Measurements from ENCODE around the gene MACROD2. TPM values are rescaled to one million over a fixed set of nuclear protein-coding genes. Genes with fewer than 3 reads are reported as not detected.

MACROD2 gene
- total and polyA plus RNA-seq, 4 donors, result 13.0 to 67.1 (median 20.7) TPM

GRCh38 chr20:15476781-15477180, 1481.5 kb downstream of the MACROD2 start:
- DNase-seq (no peak), ATAC-seq (ENCODE audit: insufficient read depth, low FRiP score) (no peak)
- H3K9me3 ChIP-seq (ENCODE audit: control insufficient read depth in 4 of 4, insufficient read depth in 3 of 4, low read length in 3 of 4), result no peaks in the 10 kb centered on the region
- H3K36me3 ChIP-seq (ENCODE audit: control insufficient read depth in 4 of 4, insufficient read depth in 4 of 4, low read length in 4 of 4), result no peaks in the 10 kb centered on the region
- TF ChIP-seq CTCF (IDR thresholded peaks at IDR 0.05; ENCODE audit: control extremely low read depth, extremely low read depth), result no peak
- 87 to 93% methylated on average over 5 of the region's 5 CpGs for WGBS, 2 donors
- no peak overlapping the region for H3K27ac ChIP-seq (ENCODE audit: low read depth in 1 of 2, low read length in 1 of 2)
- H3K27me3 ChIP-seq (ENCODE audit: control insufficient read depth in 3 of 3, insufficient read depth in 3 of 3, low read length in 2 of 3), result no peaks in the 10 kb centered on the region
- H3K4me3 ChIP-seq, result no peak overlapping the region
- H3K9ac ChIP-seq (ENCODE audit: insufficient read depth in 1 of 2, low read length in 2 of 2), result no peak overlapping the region
- peaks cover 0 to 5% (median 0%) of the 10 kb centered on the region in 5 donors for H3K4me1 ChIP-seq (ENCODE audit: control insufficient read depth in 5 of 5, insufficient read depth in 5 of 5, low read length in 5 of 5)

- no peak overlapping the region for H3K27ac ChIP-seq (ENCODE audit: low read depth in 1 of 2, low read length in 1 of 2)
- H3K36me3 ChIP-seq (ENCODE audit: control insufficient read depth in 4 of 4, insufficient read depth in 4 of 4, low read length in 4 of 4), result no peaks in the 10 kb centered on the region
- H3K4me3 ChIP-seq, result no peak overlapping the region
- no peak overlapping the region for H3K9ac ChIP-seq (ENCODE audit: insufficient read depth in 1 of 2, low read length in 2 of 2)
- no peaks in the 10 kb centered on the region for H3K9me3 ChIP-seq (ENCODE audit: control insufficient read depth in 4 of 4, insufficient read depth in 3 of 4, low read length in 3 of 4)
- H3K27me3 ChIP-seq (ENCODE audit: control insufficient read depth in 3 of 3, insufficient read depth in 3 of 3, low read length in 2 of 3), result no peaks in the 10 kb centered on the region
- H3K4me1 ChIP-seq (ENCODE audit: control insufficient read depth in 5 of 5, insufficient read depth in 5 of 5, low read length in 5 of 5), result no peaks in the 10 kb centered on the region
- WGBS, 2 donors, result 72 to 74% methylated on average over 3 of the region's 3 CpGs
- ATAC-seq (ENCODE audit: insufficient read depth, low FRiP score) (no peak), DNase-seq (no peak)
- no peak for TF ChIP-seq CTCF (IDR thresholded peaks at IDR 0.05; ENCODE audit: control extremely low read depth, extremely low read depth)
Measured at GRCh38 chr20:15482525-15482924, 1487.2 kb downstream of the MACROD2 start.

DNA sequence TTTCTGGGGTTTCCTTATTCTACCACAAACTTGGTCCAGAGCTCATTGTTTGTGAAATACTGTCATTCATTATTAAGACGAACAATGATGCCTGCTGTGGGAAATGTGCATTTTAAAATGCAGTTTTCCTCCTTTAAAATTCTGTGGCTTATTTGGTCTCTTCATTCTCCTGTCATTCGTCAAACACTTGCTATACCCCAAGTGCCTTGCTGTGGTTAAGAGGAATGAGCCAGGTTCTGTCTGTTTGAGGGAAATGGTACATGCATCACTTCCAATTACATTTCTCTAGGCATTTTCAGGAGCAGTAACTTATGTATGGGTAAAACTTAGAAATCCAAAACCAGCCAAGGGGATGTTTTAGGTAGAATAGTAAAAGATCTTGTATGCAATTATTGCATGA, 1490.2 kb downstream of the MACROD2 start:
- TF ChIP-seq CTCF (IDR thresholded peaks at IDR 0.05; ENCODE audit: control extremely low read depth, extremely low read depth), result no peak
- H3K27ac ChIP-seq (ENCODE audit: low read depth in 1 of 2, low read length in 1 of 2), result no peak overlapping the region
- H3K36me3 ChIP-seq (ENCODE audit: control insufficient read depth in 4 of 4, insufficient read depth in 4 of 4, low read length in 4 of 4), result no peaks in the 10 kb centered on the region
- no peaks in the 10 kb centered on the region for H3K9me3 ChIP-seq (ENCODE audit: control insufficient read depth in 4 of 4, insufficient read depth in 3 of 4, low read length in 3 of 4)
- WGBS, 2 donors, result 67 to 72% methylated on average over 2 of the region's 2 CpGs
- DNase-seq (no peak), ATAC-seq (ENCODE audit: insufficient read depth, low FRiP score) (no peak)
- H3K4me3 ChIP-seq, result no peak overlapping the region
- H3K9ac ChIP-seq (ENCODE audit: insufficient read depth in 1 of 2, low read length in 2 of 2), result no peak overlapping the region
- H3K4me1 ChIP-seq (ENCODE audit: control insufficient read depth in 5 of 5, insufficient read depth in 5 of 5, low read length in 5 of 5), result no peaks in the 10 kb centered on the region
- H3K27me3 ChIP-seq (ENCODE audit: control insufficient read depth in 3 of 3, insufficient read depth in 3 of 3, low read length in 2 of 3), result no peaks in the 10 kb centered on the region

DNA sequence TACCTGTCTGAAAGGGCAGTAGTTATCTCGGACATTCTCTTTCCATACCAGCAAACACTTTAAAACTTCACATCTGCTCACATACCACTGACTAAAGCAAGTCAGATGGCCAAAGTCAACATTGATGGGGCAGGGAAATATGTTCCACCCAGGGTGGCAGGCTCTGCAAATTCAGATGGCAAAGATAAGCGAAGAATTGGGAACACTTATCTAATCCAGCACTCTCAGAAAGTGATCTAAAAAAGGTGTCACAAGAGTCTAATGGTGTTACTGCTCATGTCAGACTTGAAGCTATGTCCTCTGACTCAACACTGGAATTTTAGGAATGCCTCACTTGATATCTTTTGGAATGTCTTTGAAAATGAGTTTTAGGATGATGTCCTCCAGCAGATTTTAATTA, 1491.7 kb downstream of the MACROD2 start:
- ATAC-seq (ENCODE audit: insufficient read depth, low FRiP score), result no peak
- H3K36me3 ChIP-seq (ENCODE audit: control insufficient read depth in 4 of 4, insufficient read depth in 4 of 4, low read length in 4 of 4), result no peaks in the 10 kb centered on the region
- no peak for TF ChIP-seq CTCF (IDR thresholded peaks at IDR 0.05; ENCODE audit: control extremely low read depth, extremely low read depth)

More for the DNA sequence above, 1491.7 kb downstream of the MACROD2 start:
- Histone ChIP-seq H3K27me3 (ENCODE audit: control insufficient read depth in 3 of 3, insufficient read depth in 3 of 3, low read length in 2 of 3) (no peaks in the 10 kb centered on the region), H3K27ac (ENCODE audit: low read depth in 1 of 2, low read length in 1 of 2) (peak overlapping the region in 1 of 2 donors; percentile 53), H3K9me3 (ENCODE audit: control insufficient read depth in 4 of 4, insufficient read depth in 3 of 4, low read length in 3 of 4) (no peaks in the 10 kb centered on the region), H3K4me3 (no peak overlapping the region), H3K4me1 (ENCODE audit: control insufficient read depth in 5 of 5, insufficient read depth in 5 of 5, low read length in 5 of 5) (peaks cover 0 to 3% (median 0%) of the 10 kb centered on the region in 5 donors), H3K9ac (ENCODE audit: insufficient read depth in 1 of 2, low read length in 2 of 2) (no peak overlapping the region)
- 65 to 84% methylated on average over 2 of the region's 2 CpGs for WGBS, 2 donors
- no peak for DNase-seq

Data from lung (tissue), 12 donors.